D721Med (cell line): ENCODE measurements around the gene CCDC158.
"Not testable (repeated sequence)": the region's sequence is repeated elsewhere in the genome, so short reads cannot be mapped to it uniquely, and the experiment has no call there.

Source experiments
- DNase-seq: peaks from one replicate; pipeline ENCODE4 v3.0.0; 2011; ENCODE audit warnings: low spot score; ENCODE audit not compliant: insufficient read length
- FAIRE-seq: peaks from 2 replicates; lab custom pipeline; 2011; peaks lifted over from hg19 to GRCh38; lab: Jason Lieb, UNC
- TF ChIP-seq, protein P1 (sequence below): IDR thresholded peaks from 2 replicates; pipeline ENCODE4 v1.5.1; 2012; ENCODE audit warnings: mild to moderate bottlenecking, control low read depth; ENCODE audit not compliant: insufficient read depth; ENCODE audit errors: missing control alignments

CCDC158 gene

DNA sequence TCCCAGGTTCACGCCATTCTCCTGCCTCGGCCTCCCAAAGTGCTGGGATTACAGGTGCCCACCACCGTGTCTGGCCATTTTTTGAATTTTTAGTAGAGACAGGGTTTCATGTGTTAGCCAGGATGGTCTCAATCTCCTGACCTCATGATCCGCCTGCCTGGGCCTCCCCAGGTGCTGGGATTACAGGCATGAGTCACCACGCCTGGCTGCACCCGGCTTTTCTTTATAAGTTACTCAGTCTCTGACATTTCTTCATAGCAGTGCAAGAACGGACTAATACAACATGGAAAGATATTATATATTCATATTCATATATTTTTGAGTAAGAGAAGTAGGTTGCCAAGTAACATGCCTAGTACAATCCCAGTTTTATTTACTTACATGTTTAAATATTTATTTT lies 36.9 kb upstream of the CCDC158 start:
- DNase-seq (no peak), FAIRE-seq (no peak)
- TF ChIP-seq, protein P1, sequence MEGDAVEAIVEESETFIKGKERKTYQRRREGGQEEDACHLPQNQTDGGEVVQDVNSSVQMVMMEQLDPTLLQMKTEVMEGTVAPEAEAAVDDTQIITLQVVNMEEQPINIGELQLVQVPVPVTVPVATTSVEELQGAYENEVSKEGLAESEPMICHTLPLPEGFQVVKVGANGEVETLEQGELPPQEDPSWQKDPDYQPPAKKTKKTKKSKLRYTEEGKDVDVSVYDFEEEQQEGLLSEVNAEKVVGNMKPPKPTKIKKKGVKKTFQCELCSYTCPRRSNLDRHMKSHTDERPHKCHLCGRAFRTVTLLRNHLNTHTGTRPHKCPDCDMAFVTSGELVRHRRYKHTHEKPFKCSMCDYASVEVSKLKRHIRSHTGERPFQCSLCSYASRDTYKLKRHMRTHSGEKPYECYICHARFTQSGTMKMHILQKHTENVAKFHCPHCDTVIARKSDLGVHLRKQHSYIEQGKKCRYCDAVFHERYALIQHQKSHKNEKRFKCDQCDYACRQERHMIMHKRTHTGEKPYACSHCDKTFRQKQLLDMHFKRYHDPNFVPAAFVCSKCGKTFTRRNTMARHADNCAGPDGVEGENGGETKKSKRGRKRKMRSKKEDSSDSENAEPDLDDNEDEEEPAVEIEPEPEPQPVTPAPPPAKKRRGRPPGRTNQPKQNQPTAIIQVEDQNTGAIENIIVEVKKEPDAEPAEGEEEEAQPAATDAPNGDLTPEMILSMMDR = no peak

DNA sequence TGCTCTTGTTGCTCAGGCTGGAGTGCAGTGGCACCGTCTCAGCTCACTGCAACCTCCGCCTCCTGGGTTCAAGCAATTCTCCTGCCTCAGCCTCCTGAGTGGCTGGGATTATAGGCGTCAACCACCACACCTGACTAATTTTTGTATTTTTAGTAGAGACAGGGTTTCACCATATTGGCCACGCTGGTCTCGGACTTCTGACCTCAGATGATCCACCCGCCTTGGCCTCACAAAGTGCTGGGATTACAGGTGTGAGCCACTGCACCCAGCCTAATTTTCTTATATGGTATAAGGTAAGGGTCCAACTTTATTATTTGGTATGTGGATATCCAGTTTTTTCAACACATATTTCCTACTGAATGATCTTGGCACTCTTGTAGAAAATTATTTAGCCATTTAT lies 33.1 kb upstream of the CCDC158 start:
- not testable (repeated sequence) for FAIRE-seq, DNase-seq

DNA sequence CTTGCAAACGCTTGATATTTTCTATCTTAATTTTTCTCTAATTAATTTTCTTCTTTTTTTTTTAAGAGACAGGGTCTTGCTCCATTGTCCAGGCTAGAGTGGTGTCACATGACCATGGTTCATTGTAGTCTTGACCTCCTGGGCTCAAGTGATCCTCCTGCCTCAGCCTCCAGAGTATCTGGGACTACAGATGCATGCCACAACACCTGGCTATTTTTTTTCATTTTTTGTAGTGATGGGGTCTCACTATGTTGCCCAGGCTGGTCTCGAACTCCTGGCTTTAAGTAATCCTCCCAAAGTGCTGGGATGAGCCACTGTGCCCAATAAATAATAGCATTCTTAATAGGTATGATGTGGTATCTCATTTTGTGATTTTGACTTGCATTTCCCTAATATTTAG lies 32.3 kb upstream of the CCDC158 start:
- FAIRE-seq (no peak), DNase-seq (no peak)
- TF ChIP-seq, protein P1 = no peak

DNA sequence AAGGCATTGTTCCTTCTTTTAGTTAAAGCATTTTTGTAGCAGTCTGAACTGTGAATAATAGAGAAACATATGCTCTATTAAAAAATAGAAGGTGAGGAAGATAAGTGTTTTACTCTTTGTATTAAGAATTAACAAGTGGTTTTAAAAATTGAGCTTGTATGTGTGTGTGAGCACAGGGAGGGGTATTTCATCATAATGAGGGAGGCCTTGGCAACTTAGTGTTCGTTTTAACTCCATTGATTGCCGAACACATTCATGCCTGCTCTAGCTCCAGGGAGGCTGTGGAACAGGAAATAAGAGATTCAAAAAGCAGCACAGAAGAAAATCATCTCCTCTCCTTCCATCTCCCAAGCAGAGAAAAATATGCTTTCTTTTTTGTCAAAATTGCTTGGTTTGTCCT lies 28.9 kb upstream of the CCDC158 start:
- DNase-seq (no peak), FAIRE-seq (no peak)
- TF ChIP-seq, protein P1 = no peak

GRCh38 chr4:76449362-76449767 lies 28.4 kb upstream of the CCDC158 start:
- TF ChIP-seq, protein P1 = no peak
- FAIRE-seq (no peak), DNase-seq (no peak)

- TF ChIP-seq, protein P1 = no peak
- DNase-seq (no peak), FAIRE-seq (no peak)
Observed at GRCh38 chr4:76448211-76448610, 27.3 kb upstream of the CCDC158 start.

DNA sequence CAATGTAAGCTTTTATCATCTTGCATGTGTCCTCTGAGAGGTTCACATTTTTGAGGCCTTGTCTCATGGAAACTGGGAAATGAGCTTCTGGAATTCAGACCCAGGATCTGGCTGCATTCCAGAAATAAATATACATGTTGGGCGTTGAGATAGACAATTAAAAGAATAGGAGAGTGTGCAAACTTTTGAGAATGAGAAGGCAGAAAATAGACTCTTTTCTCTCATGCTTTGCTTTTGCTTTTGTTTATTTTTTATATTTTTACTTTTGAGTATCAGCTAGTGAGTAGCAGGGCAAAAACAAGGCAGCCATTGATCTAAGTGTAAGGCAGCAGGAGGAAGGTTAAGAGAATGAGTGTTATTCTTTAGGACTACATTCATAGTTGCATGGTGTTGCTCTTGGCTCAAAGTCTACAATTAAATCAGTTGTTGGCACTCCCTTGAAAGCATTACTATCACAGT lies 26.5 kb upstream of the CCDC158 start:
- no peak for FAIRE-seq
- TF ChIP-seq, protein P1 = no peak
- no peak for DNase-seq

GRCh38 chr4:76445911-76446310 lies 25.0 kb upstream of the CCDC158 start:
- TF ChIP-seq, protein P1 = no peak
- FAIRE-seq (no peak), DNase-seq (no peak)
